IPS-20b (cell line): ENCODE results near the gene GALNT4.

Experiments used
- H3K27ac ChIP-seq: one replicate; pipeline ENCODE4 v1.5.1; 2013; ENCODE audit warnings: low read length
- H3K27me3 ChIP-seq: 2 replicates; pipeline ENCODE4 v1.6.1; 2013; ENCODE audit warnings: mild to moderate bottlenecking, low read length, inconsistent platforms; ENCODE audit not compliant: insufficient read depth
- H3K36me3 ChIP-seq: 2 replicates; pipeline ENCODE4 v1.6.1; 2013; ENCODE audit warnings: low read depth, mild to moderate bottlenecking, inconsistent platforms, low read length, moderate library complexity; ENCODE audit not compliant: insufficient read depth
- H3K4me1 ChIP-seq: 2 replicates; pipeline ENCODE4 v1.6.1; 2013; ENCODE audit warnings: mild to moderate bottlenecking, control low read depth, inconsistent platforms, low read length, moderate library complexity; ENCODE audit not compliant: insufficient read depth
- H3K4me3 ChIP-seq: 2 replicates; pipeline ENCODE4 v1.5.1; 2013; ENCODE audit warnings: mild to moderate bottlenecking, low read length, inconsistent platforms
- H3K9ac ChIP-seq: 2 replicates; pipeline ENCODE4 v1.6.1; 2013; ENCODE audit warnings: low read depth, mild to moderate bottlenecking, inconsistent platforms, low read length, moderate library complexity
- H3K9me3 ChIP-seq: 2 replicates; pipeline ENCODE4 v1.6.1; 2013; ENCODE audit warnings: mild to moderate bottlenecking, low read depth, low read length, inconsistent platforms; ENCODE audit not compliant: insufficient read depth

GALNT4 gene

DNA sequence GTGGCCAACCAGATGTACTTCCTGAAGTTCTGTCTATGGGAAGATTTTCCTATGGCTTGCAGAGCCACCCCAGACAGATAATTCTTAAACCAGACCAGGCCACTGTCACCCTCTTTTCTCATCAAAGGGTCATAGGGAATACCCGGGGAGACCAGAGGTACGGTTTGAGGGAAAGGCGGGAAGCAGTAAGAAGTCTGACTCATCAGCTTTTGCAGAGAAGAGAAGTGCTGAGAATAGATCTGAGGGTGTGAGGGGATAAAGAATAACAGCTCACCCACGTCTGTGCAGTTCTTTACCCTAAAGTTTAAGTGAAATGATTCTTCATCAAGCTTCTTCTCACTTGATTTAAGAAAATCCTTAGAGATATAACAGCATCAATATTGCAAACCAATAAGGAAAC, 22.5 kb upstream of the GALNT4 start:
- no peak overlapping the region for H3K27ac ChIP-seq
- no peak overlapping the region for H3K4me3 ChIP-seq
- no peaks in the 10 kb centered on the region for H3K27me3 ChIP-seq
- H3K9me3 ChIP-seq, result no peaks in the 10 kb centered on the region
- no peaks in the 10 kb centered on the region for H3K4me1 ChIP-seq
- no peaks in the 10 kb centered on the region for H3K36me3 ChIP-seq
- no peak overlapping the region for H3K9ac ChIP-seq

GRCh38 chr12:89546151-89546550, 21.6 kb upstream of the GALNT4 start:
- Histone ChIP-seq H3K27me3 (no peaks in the 10 kb centered on the region), H3K4me1 (no peaks in the 10 kb centered on the region), H3K36me3 (no peaks in the 10 kb centered on the region), H3K9me3 (no peaks in the 10 kb centered on the region), H3K4me3 (no peak overlapping the region), H3K9ac (no peak overlapping the region), H3K27ac (no peak overlapping the region)

DNA sequence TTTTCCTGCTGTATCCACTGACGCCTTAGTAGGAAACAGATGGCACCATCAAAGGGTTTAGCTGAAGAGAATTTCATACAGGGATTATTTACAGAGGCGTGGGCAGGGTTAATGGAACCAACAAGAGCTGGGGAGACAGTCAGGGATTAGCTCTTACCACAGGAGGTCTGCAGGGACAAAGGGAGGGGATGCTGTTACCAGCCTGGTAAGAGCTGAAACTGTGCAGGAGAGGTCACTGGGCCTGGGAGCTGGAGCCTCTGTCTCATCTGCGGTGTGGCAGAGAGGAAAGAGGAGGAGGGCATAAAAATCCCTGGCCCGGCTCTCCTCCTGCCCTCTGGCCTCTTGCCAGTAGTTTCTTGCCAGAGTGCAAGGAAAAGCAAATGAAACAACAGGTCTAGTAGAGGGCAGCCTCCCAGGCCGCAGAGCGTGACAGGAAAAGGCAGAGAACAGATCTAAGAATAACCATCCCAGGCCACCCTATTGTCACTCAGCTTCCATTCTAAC, 20.1 kb upstream of the GALNT4 start:
- H3K4me3 ChIP-seq, result no peak overlapping the region
- no peaks in the 10 kb centered on the region for H3K27me3 ChIP-seq
- no peaks in the 10 kb centered on the region for H3K36me3 ChIP-seq
- H3K9ac ChIP-seq, result no peak overlapping the region
- no peaks in the 10 kb centered on the region for H3K4me1 ChIP-seq
- no peak overlapping the region for H3K27ac ChIP-seq
- H3K9me3 ChIP-seq, result no peaks in the 10 kb centered on the region

- Histone ChIP-seq H3K27me3 (no peaks in the 10 kb centered on the region), H3K9me3 (no peaks in the 10 kb centered on the region), H3K36me3 (no peaks in the 10 kb centered on the region), H3K4me1 (no peaks in the 10 kb centered on the region), H3K9ac (no peak overlapping the region), H3K27ac (no peak overlapping the region), H3K4me3 (no peak overlapping the region)
These were observed 19.4 kb upstream of the GALNT4 start for GRCh38 chr12:89544022-89544421.

GRCh38 chr12:89542912-89543592, 18.5 kb upstream of the GALNT4 start:
- no peaks in the 10 kb centered on the region for H3K27me3 ChIP-seq
- H3K9ac ChIP-seq, result no peak overlapping the region
- no peaks in the 10 kb centered on the region for H3K9me3 ChIP-seq
- no peak overlapping the region for H3K4me3 ChIP-seq
- no peak overlapping the region for H3K27ac ChIP-seq
- no peaks in the 10 kb centered on the region for H3K4me1 ChIP-seq
- no peaks in the 10 kb centered on the region for H3K36me3 ChIP-seq

GRCh38 chr12:89542236-89542635, 17.6 kb upstream of the GALNT4 start:
- Histone ChIP-seq H3K4me3 (no peak overlapping the region), H3K27me3 (no peaks in the 10 kb centered on the region), H3K4me1 (no peaks in the 10 kb centered on the region), H3K27ac (no peak overlapping the region), H3K9me3 (no peaks in the 10 kb centered on the region), H3K36me3 (no peaks in the 10 kb centered on the region), H3K9ac (no peak overlapping the region)

DNA sequence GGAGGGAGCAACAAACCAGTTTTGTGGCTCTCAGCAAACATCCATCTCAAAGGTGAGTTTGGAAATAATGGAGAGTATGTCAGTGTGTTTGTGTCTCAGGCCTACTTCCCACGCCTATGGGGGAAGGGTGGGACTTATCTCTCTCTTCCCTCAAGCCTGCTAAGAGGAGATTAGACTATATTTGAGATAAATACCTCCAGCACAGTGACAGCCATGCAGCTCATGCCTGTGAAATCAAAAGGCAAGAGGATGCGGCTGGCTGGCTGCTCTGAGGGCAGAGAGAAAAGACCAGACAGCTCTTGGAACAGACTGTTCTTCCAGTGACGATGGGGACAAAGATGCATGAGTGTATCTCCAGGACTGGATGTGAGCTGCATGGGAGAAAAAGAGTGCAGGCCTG, 16.0 kb upstream of the GALNT4 start:
- no peaks in the 10 kb centered on the region for H3K9me3 ChIP-seq
- no peak overlapping the region for H3K9ac ChIP-seq
- no peaks in the 10 kb centered on the region for H3K27me3 ChIP-seq
- no peak overlapping the region for H3K27ac ChIP-seq
- no peaks in the 10 kb centered on the region for H3K4me1 ChIP-seq
- H3K4me3 ChIP-seq, result no peak overlapping the region
- no peaks in the 10 kb centered on the region for H3K36me3 ChIP-seq

- no peaks in the 10 kb centered on the region for H3K4me1 ChIP-seq
- H3K27ac ChIP-seq, result no peak overlapping the region
- no peaks in the 10 kb centered on the region for H3K9me3 ChIP-seq
These were observed 15.0 kb upstream of the GALNT4 start for GRCh38 chr12:89539426-89540223.

GRCh38 chr12:89538897-89539296, 14.3 kb upstream of the GALNT4 start:
- no peak overlapping the region for H3K27ac ChIP-seq
- no peaks in the 10 kb centered on the region for H3K9me3 ChIP-seq
- H3K27me3 ChIP-seq, result no peaks in the 10 kb centered on the region
- H3K9ac ChIP-seq, result no peak overlapping the region
- no peaks in the 10 kb centered on the region for H3K36me3 ChIP-seq
- H3K4me1 ChIP-seq, result no peaks in the 10 kb centered on the region
- no peak overlapping the region for H3K4me3 ChIP-seq

More at GRCh38 chr12:89539426-89540223, 15.0 kb upstream of the GALNT4 start:
- Histone ChIP-seq H3K27me3 (no peaks in the 10 kb centered on the region), H3K36me3 (no peaks in the 10 kb centered on the region), H3K9ac (no peak overlapping the region), H3K4me3 (no peak overlapping the region)

DNA sequence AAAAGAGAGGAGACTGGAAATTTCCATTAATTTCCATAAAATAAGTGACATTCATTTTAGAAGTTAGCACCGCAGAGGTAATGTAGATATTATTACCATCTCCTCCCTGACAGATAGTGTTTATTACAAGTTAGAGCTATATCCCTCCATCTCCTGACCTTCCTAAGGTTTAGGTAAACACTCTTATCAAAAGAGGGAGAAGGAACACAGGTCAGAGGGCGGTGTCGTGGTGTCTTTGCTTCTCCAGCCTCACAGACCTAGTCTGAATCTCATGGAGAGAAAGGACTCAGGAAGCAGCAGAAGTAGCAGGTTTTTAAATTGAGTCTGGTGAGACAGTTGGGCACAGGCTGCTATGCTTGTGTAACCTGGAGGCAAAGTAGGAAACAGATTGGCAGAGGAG, 12.8 kb upstream of the GALNT4 start:
- Histone ChIP-seq H3K27me3 (no peaks in the 10 kb centered on the region), H3K4me3 (no peak overlapping the region), H3K9me3 (peaks cover 3% of the 10 kb centered on the region; the same call in 1 of the 2 replicates), H3K4me1 (no peaks in the 10 kb centered on the region), H3K27ac (no peak overlapping the region), H3K36me3 (no peaks in the 10 kb centered on the region), H3K9ac (no peak overlapping the region)

DNA sequence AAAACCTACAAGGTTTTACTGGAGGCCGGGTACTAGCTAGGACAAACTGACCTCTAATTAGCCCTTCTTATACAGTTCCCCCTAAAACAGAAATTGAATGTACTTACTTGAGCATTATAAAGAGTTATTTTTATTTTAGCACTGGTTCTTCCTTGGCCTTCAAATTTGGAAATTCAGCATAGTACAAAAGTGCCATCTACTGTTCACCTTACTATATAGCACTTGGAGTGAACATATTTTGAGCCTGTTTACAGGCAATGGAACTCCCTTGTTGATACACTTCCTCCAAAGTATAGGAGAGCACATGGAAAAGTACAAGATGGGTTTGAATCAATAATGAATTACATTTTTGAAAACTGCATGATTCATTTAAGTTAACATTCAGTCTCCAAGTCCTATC, 5.1 kb upstream of the GALNT4 start:
- Histone ChIP-seq H3K27me3 (no peaks in the 10 kb centered on the region), H3K9ac (no peak overlapping the region), H3K9me3 (peaks cover 3% of the 10 kb centered on the region; the same call in 1 of the 2 replicates), H3K27ac (no peak overlapping the region), H3K4me1 (peaks cover 4% of the 10 kb centered on the region; the same call in 1 of the 2 replicates), H3K36me3 (no peaks in the 10 kb centered on the region), H3K4me3 (no peak overlapping the region)

GRCh38 chr12:89528434-89528833, 3.8 kb upstream of the GALNT4 start:
- Histone ChIP-seq H3K27ac (no peak overlapping the region), H3K36me3 (peaks cover 4% of the 10 kb centered on the region; the same call in 1 of the 2 replicates), H3K4me3 (no peak overlapping the region), H3K9me3 (no peaks in the 10 kb centered on the region), H3K27me3 (no peaks in the 10 kb centered on the region), H3K4me1 (peaks cover 4% of the 10 kb centered on the region; the same call in 1 of the 2 replicates), H3K9ac (no peak overlapping the region)
